GM19467 (cell line): ENCODE data around the gene FLAD1.
A peak's percentile ranks its signal among the peaks of the same experiment; 100 is the strongest.
"Not testable (repeated sequence)": the region's sequence is repeated elsewhere in the genome, so short reads cannot be mapped to it uniquely, and the experiment has no call there.

ENCODE experiments used
- ATAC-seq: cut with Tn5 transposase; IDR thresholded peaks from one replicate; pipeline ENCODE4 v1.9.1; 2021; ENCODE audit warnings: mild to moderate bottlenecking, moderate library complexity; ENCODE audit not compliant: unreplicated experiment

Gene FLAD1

GRCh38 chr1:154988058-154988954 lies 5.2 kb downstream of the FLAD1 start:
- no peak for ATAC-seq

DNA sequence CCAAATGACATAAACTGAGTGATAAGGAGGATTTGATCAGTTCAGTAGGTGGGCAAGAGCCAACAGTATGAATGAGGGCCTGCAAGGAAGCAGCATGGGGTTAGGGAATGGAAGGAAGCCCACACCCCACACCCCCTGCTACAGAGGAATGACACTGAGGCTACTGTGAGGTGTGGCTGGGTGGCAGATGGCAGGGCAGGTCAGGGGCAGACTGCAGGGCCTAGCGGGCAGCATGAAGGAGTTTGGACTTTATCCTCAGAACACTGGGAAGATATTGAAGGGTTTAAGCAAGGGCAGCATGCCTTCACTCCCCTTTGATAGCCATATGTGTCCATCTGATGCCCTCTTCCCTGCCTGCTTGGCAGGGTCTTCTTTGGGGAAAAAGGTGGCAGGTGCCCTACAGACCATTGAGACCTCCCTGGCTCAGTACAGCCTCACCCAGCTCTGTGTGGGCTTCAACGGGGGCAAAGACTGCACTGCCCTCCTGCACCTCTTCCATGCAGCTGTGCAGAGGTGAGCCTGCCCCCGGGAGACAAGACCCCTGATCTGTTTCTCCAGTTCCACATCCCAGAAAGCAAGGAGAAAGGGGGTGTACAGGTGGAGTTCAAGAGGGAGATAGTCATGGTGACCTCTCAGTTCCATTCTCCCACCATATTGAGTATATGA lies 6.2 kb downstream of the FLAD1 start:
- no peak for ATAC-seq

- ATAC-seq = no peak
These were observed 7.1 kb downstream of the FLAD1 start for GRCh38 chr1:154990276-154990675.

GRCh38 chr1:154992721-154993571 lies 9.8 kb downstream of the FLAD1 start:
- no peak for ATAC-seq

- ATAC-seq = no peak
These were observed 10.6 kb downstream of the FLAD1 start, which contains the start of gene LENEP for GRCh38 chr1:154993572-154994268. TSS of gene LENEP (plus strand) at chr1:154993586. CDS start at chr1:154993608, 22 bp downstream.

- no peak for ATAC-seq
These were observed 11.1 kb downstream of the FLAD1 start for GRCh38 chr1:154994269-154994587.

DNA sequence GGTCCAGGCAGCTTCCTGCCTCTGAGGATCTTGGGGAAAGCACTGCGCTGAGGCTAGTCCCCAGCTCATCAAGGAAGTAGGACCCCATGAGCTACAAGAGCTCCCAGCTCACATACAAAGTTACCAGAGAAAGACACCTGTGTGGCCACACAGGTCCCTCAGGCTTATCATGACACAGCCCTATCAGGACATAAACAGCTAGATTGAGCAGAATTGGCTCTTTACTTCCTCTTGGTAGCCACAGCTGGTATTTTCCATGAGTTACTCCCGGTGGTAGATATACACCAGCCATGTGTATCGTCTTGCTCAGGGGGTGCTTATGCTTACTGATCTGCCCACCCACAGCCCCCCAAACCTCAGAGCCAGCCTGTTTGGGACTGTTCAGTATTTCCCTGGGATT lies 11.4 kb downstream of the FLAD1 start:
- ATAC-seq = no peak

DNA sequence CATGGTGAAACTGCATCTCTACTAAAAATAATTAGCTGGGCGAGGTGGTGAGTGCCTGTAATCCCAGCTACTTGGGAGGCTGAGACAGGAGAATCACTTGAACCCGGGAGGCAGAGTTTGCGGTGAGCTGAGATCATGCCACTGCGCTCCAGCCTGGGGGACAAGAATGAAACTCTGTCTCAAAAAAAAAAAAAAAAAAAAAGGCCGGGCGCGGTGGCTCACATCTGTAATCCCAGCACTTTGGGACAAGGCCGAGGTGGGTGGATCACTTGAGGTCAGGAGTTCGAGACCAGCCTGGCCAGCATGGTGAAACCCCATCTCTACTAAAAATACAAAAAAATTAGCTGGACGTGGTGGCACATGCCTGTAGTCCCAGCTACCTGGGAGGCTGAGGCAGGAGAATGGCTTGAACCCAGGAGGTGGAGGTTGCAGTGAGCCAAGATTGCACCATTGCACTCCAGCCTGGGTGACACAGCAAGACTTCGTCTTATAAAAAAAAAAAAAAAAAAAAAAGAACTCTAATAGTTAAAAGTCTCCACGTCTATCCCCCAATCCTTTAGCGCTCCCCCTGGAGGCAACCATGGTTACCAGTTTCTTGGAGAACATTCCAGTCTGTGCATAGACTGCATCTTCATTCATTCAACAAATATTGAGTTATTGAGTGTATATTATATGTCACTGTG lies 12.3 kb downstream of the FLAD1 start:
- ATAC-seq = not testable (repeated sequence)

- ATAC-seq = no peak
These were observed 14.0 kb downstream of the FLAD1 start for GRCh38 chr1:154996966-154997701.

- ATAC-seq = no peak
These were observed 15.1 kb downstream of the FLAD1 start for GRCh38 chr1:154998201-154998780.

GRCh38 chr1:154998818-154999570 lies 15.8 kb downstream of the FLAD1 start:
- no peak for ATAC-seq

DNA sequence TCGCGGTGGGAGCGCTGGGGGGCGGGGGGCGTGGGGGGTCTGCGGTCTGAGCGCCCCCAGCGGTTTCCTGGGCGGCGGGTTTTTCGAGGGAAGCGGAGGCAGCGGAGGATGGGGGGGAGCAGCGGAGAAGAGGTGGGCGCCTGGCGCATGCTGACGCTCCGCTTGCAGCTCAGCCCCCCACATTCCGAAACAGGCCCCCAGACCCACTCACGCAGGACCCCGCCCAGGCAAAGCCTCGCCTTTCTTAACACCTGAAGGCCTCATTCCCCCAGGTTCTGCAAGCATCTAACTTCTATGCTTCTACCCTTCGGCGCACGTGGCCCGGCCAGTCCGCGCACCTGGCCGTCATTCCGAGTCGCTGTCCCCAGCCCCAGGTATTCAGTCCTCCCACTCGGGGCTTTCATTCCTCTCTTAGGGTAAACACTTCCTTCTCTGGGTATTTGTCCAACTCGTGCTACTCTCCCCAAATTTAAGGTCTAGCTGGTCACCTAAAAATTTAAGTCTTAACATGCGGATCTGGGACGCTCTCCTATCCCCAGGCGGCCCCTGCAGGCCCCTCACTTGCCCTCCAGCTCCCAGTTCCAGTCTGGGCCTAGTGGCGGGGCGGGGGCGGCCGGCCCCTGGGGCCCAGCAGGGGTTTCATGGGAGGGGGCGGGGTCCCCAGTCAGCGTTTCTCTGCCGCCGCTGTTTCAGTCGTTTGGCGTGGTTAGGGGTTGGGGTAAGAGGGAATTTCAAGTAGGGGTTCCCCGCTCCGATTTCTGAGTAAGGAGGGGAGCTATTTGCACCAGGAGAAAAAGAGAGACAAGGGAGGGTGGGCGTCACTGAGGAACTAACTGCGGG lies 16.6 kb downstream of the FLAD1 start:
- ATAC-seq = no peak

DNA sequence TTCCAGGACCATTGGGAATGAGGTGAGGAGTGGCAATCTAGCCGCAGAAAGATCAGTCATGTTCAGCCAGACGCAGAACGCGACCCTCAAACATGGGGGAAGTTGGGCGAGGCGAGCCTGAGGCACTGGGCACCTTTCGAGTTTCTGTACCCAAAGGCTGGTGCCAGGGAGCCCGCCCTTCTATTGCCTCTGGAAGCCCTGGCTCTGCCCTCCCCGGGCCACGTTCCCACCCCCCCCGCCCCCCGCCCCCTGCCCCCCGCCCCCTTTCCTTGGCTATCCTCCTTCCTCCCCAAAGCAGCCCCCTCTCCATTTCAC lies 17.2 kb downstream of the FLAD1 start:
- no peak for ATAC-seq

DNA sequence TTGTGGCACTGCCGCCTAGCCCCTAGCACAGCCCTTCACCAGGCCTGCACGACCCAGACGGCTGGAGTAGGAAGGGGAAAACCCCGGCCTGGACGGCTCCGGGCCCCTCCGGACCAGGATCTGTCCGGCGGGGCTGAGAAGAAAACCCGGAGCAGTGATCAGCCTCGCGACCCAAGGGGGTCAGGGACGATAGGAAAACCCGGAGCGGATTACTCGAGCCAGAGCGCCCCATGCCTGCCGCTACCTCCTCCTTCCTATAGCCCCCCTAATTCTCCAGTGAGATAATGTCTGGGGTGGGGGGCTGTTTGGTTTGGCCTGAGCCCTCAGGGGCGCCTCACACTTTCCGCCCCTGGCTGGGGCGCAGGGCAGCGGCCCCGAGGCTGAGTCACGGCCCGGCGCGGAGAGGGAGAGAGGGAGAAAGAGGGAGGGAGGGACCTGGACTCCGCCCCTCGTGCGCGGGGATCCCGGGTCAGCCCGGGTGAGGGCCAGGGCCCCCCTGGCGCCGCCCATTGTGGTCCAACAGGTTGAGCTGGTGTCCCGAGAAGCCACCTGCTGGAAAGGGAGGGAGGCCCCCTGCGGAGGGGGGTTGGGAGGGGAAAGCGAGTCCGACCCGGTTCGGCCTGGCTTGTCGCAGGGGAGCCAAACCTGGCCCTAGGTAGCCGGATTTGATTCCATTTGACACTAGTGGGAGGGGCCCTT lies 17.7 kb downstream of the FLAD1 start:
- peak; percentile 32 for ATAC-seq

GRCh38 chr1:155001425-155001674 lies 18.2 kb downstream of the FLAD1 start:
- ATAC-seq = peak; percentile 5

- ATAC-seq = peak; percentile 49
These were observed 18.7 kb downstream of the FLAD1 start for GRCh38 chr1:155001675-155002463.
